ENCODE data around the gene EIF2B4. TPM values are rescaled to one million over a fixed set of nuclear protein-coding genes. Genes with fewer than 3 reads are reported as not detected.

Gene EIF2B4
- polyA plus RNA-seq, 3 donors, result 29.5 to 42.3 (median 39.3) TPM

GRCh38 chr2:27412419-27413152 lies 42.4 kb upstream of the EIF2B4 start:
- Mint-ChIP-seq H3K9me3 (peaks cover 0 to 9% (median 7%) of the 10 kb centered on the region in 7 donors), H3K36me3 (peaks cover 0 to under 1% of the 10 kb centered on the region in 2 donors), H3K4me1 (peaks cover 18% of the 10 kb centered on the region), H3K4me3 (no peak overlapping the region), H3K27me3 (ENCODE audit: low read depth in 3 of 3) (peaks cover 2 to 9% (median 4%) of the 10 kb centered on the region in 3 donors), H3K27ac (no peak overlapping the region)
- no peak for DNase-seq
- TF ChIP-seq, protein P1, sequence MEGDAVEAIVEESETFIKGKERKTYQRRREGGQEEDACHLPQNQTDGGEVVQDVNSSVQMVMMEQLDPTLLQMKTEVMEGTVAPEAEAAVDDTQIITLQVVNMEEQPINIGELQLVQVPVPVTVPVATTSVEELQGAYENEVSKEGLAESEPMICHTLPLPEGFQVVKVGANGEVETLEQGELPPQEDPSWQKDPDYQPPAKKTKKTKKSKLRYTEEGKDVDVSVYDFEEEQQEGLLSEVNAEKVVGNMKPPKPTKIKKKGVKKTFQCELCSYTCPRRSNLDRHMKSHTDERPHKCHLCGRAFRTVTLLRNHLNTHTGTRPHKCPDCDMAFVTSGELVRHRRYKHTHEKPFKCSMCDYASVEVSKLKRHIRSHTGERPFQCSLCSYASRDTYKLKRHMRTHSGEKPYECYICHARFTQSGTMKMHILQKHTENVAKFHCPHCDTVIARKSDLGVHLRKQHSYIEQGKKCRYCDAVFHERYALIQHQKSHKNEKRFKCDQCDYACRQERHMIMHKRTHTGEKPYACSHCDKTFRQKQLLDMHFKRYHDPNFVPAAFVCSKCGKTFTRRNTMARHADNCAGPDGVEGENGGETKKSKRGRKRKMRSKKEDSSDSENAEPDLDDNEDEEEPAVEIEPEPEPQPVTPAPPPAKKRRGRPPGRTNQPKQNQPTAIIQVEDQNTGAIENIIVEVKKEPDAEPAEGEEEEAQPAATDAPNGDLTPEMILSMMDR (IDR thresholded peaks at IDR 0.05), result no peak
- WGBS (ENCODE audit: insufficient coverage), result no CpG with 5 or more reads among the region's 9 CpGs
- Histone ChIP-seq H3K4me1 (ENCODE audit: control insufficient read depth in 1 of 2, insufficient read depth in 2 of 2, low read length in 2 of 2) (peaks cover 19% of the 10 kb centered on the region in 2 donors), H3K27me3 (ENCODE audit: control insufficient read depth in 2 of 2, insufficient read depth in 2 of 2, low read length in 2 of 2) (no peaks in the 10 kb centered on the region), H3K9me3 (replicated peaks in 1 of 2; ENCODE audit: control insufficient read depth in 1 of 2, insufficient read depth in 1 of 2, low read length in 2 of 2) (no peaks in the 10 kb centered on the region), H3K9ac (ENCODE audit: insufficient read depth, low read length, poor library complexity, severe bottlenecking) (no peak overlapping the region), H3K36me3 (replicated peaks in 1 of 2; ENCODE audit: control insufficient read depth in 1 of 2, insufficient read depth in 2 of 2, low read length in 2 of 2) (no peaks in the 10 kb centered on the region), H3K27ac (ENCODE audit: low read depth in 1 of 2, low read length in 2 of 2) (no peak overlapping the region), H2AFZ (ENCODE audit: insufficient read depth, low read depth, low read length, poor library complexity, severe bottlenecking) (no peak overlapping the region), H3K4me3 (replicated peaks in 1 of 3; ENCODE audit: low read depth in 2 of 3, low read length in 3 of 3) (no peak overlapping the region), H4K20me1 (ENCODE audit: insufficient read depth, low read length) (peaks cover 8% of the 10 kb centered on the region), H3K4me2 (replicated peaks; ENCODE audit: extremely low read depth, low read length, poor library complexity, severe bottlenecking) (no peak overlapping the region), H3K79me2 (ENCODE audit: insufficient read depth, low read length) (peaks cover 18% of the 10 kb centered on the region)
- intact Hi-C loops (cut with micrococcal nuclease), result no loop called here

GRCh38 chr2:27409321-27410073 lies 39.4 kb upstream of the EIF2B4 start, which contains the start of gene PPM1G:
Gene PPM1G, minus strand, starts transcription at chr2:27409591. Its CDS starts 169 bp downstream, at chr2:27409422.
- Histone ChIP-seq H2AFZ (ENCODE audit: insufficient read depth, low read depth, low read length, poor library complexity, severe bottlenecking) (peak within 1 kb of the TSS; percentile 91), H3K9me3 (replicated peaks in 1 of 2; ENCODE audit: control insufficient read depth in 1 of 2, insufficient read depth in 1 of 2, low read length in 2 of 2) (no peaks in the 10 kb centered on the region), H3K9ac (ENCODE audit: insufficient read depth, low read length, poor library complexity, severe bottlenecking) (peak within 1 kb of the TSS; percentile 89), H3K27me3 (ENCODE audit: control insufficient read depth in 2 of 2, insufficient read depth in 2 of 2, low read length in 2 of 2) (no peaks in the 10 kb centered on the region), H3K4me2 (replicated peaks; ENCODE audit: extremely low read depth, low read length, poor library complexity, severe bottlenecking) (peak within 1 kb of the TSS; percentile 94), H3K79me2 (ENCODE audit: insufficient read depth, low read length) (peaks cover 49% of the 10 kb centered on the region), H3K4me3 (replicated peaks in 1 of 3; ENCODE audit: low read depth in 2 of 3, low read length in 3 of 3) (peak within 1 kb of the TSS; percentile 91 to 96 (median 96)), H3K27ac (ENCODE audit: low read depth in 1 of 2, low read length in 2 of 2) (peak within 1 kb of the TSS; percentile 74 to 85), H3K4me1 (ENCODE audit: control insufficient read depth in 1 of 2, insufficient read depth in 2 of 2, low read length in 2 of 2) (peaks cover 21% of the 10 kb centered on the region in 2 donors), H4K20me1 (ENCODE audit: insufficient read depth, low read length) (peaks cover 26% of the 10 kb centered on the region), H3K36me3 (replicated peaks in 1 of 2; ENCODE audit: control insufficient read depth in 1 of 2, insufficient read depth in 2 of 2, low read length in 2 of 2) (peaks cover 3 to 20% of the 10 kb centered on the region in 2 donors)
- peak within 1 kb of the TSS; percentile 81 to 94 (median 89) for H3K27ac Mint-ChIP-seq
- peak within 1 kb of the TSS; percentile 88 to 92 for H3K4me3 Mint-ChIP-seq
- peak; percentile 92 to 94 (median 93) for DNase-seq
- H3K27me3 Mint-ChIP-seq (ENCODE audit: low read depth in 3 of 3), result peaks cover 2 to 9% (median 3%) of the 10 kb centered on the region in 3 donors
- intact Hi-C loops (cut with micrococcal nuclease), result loop anchor here (1.0 to 5.0 kb wide), 2 partner anchors 19 to 37 kb away; partner anchors contain the start of genes EIF2B4 (in 2 of the 2), SNX17 (in 2 of the 2) and NRBP1 (in 1 of the 2)
- H3K4me1 Mint-ChIP-seq, result peaks cover 29% of the 10 kb centered on the region
- TF ChIP-seq, protein P1 (IDR thresholded peaks at IDR 0.05), result no peak
- H3K9me3 Mint-ChIP-seq, result peaks cover 0 to 9% (median 7%) of the 10 kb centered on the region in 7 donors
- WGBS (ENCODE audit: insufficient coverage), result under 1% methylated on average over 79 of the region's 82 CpGs
- H3K36me3 Mint-ChIP-seq, result peaks cover 5 to 13% of the 10 kb centered on the region in 2 donors

All from CD14-positive monocyte (primary cell).